Measurements from ENCODE around the gene ARHGEF39. TPM values are rescaled to one million over a fixed set of nuclear protein-coding genes. Genes with fewer than 3 reads are reported as not detected.

Gene ARHGEF39
- total and polyA plus RNA-seq, 9 of the 15 experiments (the other 6 are each of a cell fraction or from before 2014, with no cell fraction given) = 2.8 to 21.7 (median 12.9) TPM

GRCh38 chr9:35682520-35683315 is 17.7 kb upstream of the ARHGEF39 start:
- in situ Hi-C loops (cut with MboI) = no loop called here
- intact Hi-C loops (cut with micrococcal nuclease) = no loop called here
- no TSS peak for BruUV-seq (replicated peaks)
- DNase-seq (ENCODE audit: extremely low read depth in 1 of 4, low spot score in 3 of 4) (no peak), ATAC-seq (no peak), FAIRE-seq (no peak)
- Histone ChIP-seq H3K9me1 (ENCODE audit: control insufficient read depth, insufficient read depth, low read length) (no peaks in the 10 kb centered on the region), H2AFZ (ENCODE audit: low read depth, low read length) (no peak overlapping the region), H3K79me2 (ENCODE audit: control insufficient read depth, insufficient read depth, low read length) (no peaks in the 10 kb centered on the region), H3K27me3 (ENCODE audit: control insufficient read depth in 2 of 2, insufficient read depth in 2 of 2, low read length in 2 of 2) (no peaks in the 10 kb centered on the region), H3K27ac (ENCODE audit: extremely low read depth, low read depth, low read length) (no peak overlapping the region), H3K36me3 (ENCODE audit: control insufficient read depth, insufficient read depth, low read length) (peaks cover 7% of the 10 kb centered on the region; the same call in 2 of the 3 replicates), H3K4me1 (replicated peaks in 1 of 2; ENCODE audit: control insufficient read depth in 2 of 2, insufficient read depth in 2 of 2, low read length in 2 of 2) (peaks cover 0 to 4% of the 10 kb centered on the region in 2 experiments; a peak in 3 of 5 replicates), H3K9ac (ENCODE audit: insufficient read depth in 1 of 2, low read depth in 2 of 2, low read length in 2 of 2) (no peak overlapping the region), H4K20me1 (replicated peaks; ENCODE audit: control insufficient read depth, insufficient read depth, low read length) (no peaks in the 10 kb centered on the region), H3K4me2 (ENCODE audit: insufficient read depth, low read length) (no peak overlapping the region), H3K4me3 (no peak overlapping the region), H3K9me3 (replicated peaks; ENCODE audit: control insufficient read depth, insufficient read depth, low read depth, low read length) (no peaks in the 10 kb centered on the region)
- ChIA-PET POLR2A (interaction anchor here (1.6 kb wide), 1 partner anchor 19 kb away, joined by 4 read pairs; no protein-coding TSS in a partner anchor), CTCF (ENCODE audit: low intra/inter-chr PET ratio) (no interaction called here)
- 90% methylated on average over 2 of the region's 10 CpGs for whole genome bisulfite sequencing (ENCODE audit: insufficient coverage, low coverage, missing lambda C conversion rate)
- no peak for TF ChIP-seq SIRT6 (IDR thresholded peaks at IDR 0.05; ENCODE audit: low read depth, low read length)
- no peak for TF ChIP-seq TCF7 (IDR thresholded peaks at IDR 0.05; ENCODE audit: borderline replicate concordance)
- TF ChIP-seq HNRNPK (IDR thresholded peaks at IDR 0.05; ENCODE audit: low read depth, low read length, poor library complexity, severe bottlenecking) = no peak
- no peak for TF ChIP-seq CHD2 (IDR thresholded peaks at IDR 0.05; ENCODE audit: low read depth, low read length)
- no peak for TF ChIP-seq PPARD (CRISPR knock-in tag; IDR thresholded peaks at IDR 0.05)
- no peak for TF ChIP-seq RBM22 (IDR thresholded peaks at IDR 0.05; ENCODE audit: low read depth, low read length, poor library complexity, severe bottlenecking)
- TF ChIP-seq THAP12 (CRISPR knock-in tag; IDR thresholded peaks at IDR 0.05) = no peak
- no peak for TF ChIP-seq POU5F1 (IDR thresholded peaks at IDR 0.05; ENCODE audit: borderline replicate concordance, low read depth, low read length, partially characterized antibody)
